A549 (cell line): ENCODE measurements around the gene SCAMP3.

Source experiments
- E2F6 ChIP-seq: IDR thresholded peaks from 2 replicates; pipeline ENCODE4 v1.6.1; 2012; ENCODE audit warnings: low read depth, borderline replicate concordance
- MAFK ChIP-seq: fragments of 450-650 bp; IDR thresholded peaks from 2 replicates; pipeline ENCODE4 v1.6.1; 2014; ENCODE audit not compliant: partially characterized antibody
- RCOR1 ChIP-seq: fragments of 150-350 bp; IDR thresholded peaks from 2 replicates; pipeline ENCODE4 v1.6.1; 2014; ENCODE audit warnings: antibody characterized with exemption, low read length, low read depth

GRCh38 chr1:155307247-155307740, 45.1 kb upstream of the SCAMP3 start:
- TF ChIP-seq E2F6 (no peak), MAFK (no peak), RCOR1 (no peak)
